ENCODE measurements around the gene KIF26B. TPM values are rescaled to one million over a fixed set of nuclear protein-coding genes. Genes with fewer than 3 reads are reported as not detected.

KIF26B gene
- total RNA-seq, 2 experiments from 2014 or later = not detected

GRCh38 chr1:245180496-245181157, 25.8 kb downstream of the KIF26B start:
- no peaks in the 10 kb centered on the region for H3K36me3 ChIP-seq (ENCODE audit: insufficient read depth, low read length)
- H3K4me1 ChIP-seq (ENCODE audit: insufficient read depth, low read length, poor library complexity, severe bottlenecking) = no peaks in the 10 kb centered on the region
- H4K20me1 ChIP-seq (ENCODE audit: insufficient read depth, low read length) = no peaks in the 10 kb centered on the region
- no peak for DNase-seq (ENCODE audit: low spot score)
- H3K27ac ChIP-seq (ENCODE audit: low read depth, low read length, poor library complexity, severe bottlenecking) = no peak overlapping the region
- H3K9me3 ChIP-seq (ENCODE audit: low read length) = no peaks in the 10 kb centered on the region
- H2AFZ ChIP-seq (ENCODE audit: low read length) = no peak overlapping the region
- ChIA-PET POLR2A (interaction anchor here (0.6 to 1.0 kb wide), 6 partner anchors 31 to 1217 kb away, joined by 3 to 4 read pairs (median 3); no protein-coding TSS in a partner anchor), CTCF (ENCODE audit: unreplicated experiment) (no interaction called here)
- BruUV-seq (replicated peaks) = no TSS peak
- no peaks in the 10 kb centered on the region for H3K9me2 ChIP-seq (ENCODE audit: insufficient read depth, low read length)
- H3K4me2 ChIP-seq (ENCODE audit: low read length) = no peak overlapping the region
- no peaks in the 10 kb centered on the region for H3K79me2 ChIP-seq (ENCODE audit: insufficient read depth, low read depth, low read length)
- H3K4me3 ChIP-seq (ENCODE audit: low read depth, low read length, poor library complexity, severe bottlenecking) = no peak overlapping the region
- intact Hi-C loops (cut with micrococcal nuclease; ENCODE audit: unreplicated experiment) = no loop called here
- TF ChIP-seq EZH2phosphoT487 (IDR thresholded peaks at IDR 0.05; ENCODE audit: borderline replicate concordance, low read depth, low read length) (no peak), CTCF (conservative IDR thresholded peaks at IDR 0.05; ENCODE audit: low read length) (no peak)

GRCh38 chr1:245181158-245181517, 26.4 kb downstream of the KIF26B start:
- H3K4me2 ChIP-seq (ENCODE audit: low read length) = no peak overlapping the region
- H3K36me3 ChIP-seq (ENCODE audit: insufficient read depth, low read length) = no peaks in the 10 kb centered on the region
- H3K9me3 ChIP-seq (ENCODE audit: low read length) = no peaks in the 10 kb centered on the region
- H3K27ac ChIP-seq (ENCODE audit: low read depth, low read length, poor library complexity, severe bottlenecking) = no peak overlapping the region
- H3K4me3 ChIP-seq (ENCODE audit: low read depth, low read length, poor library complexity, severe bottlenecking) = no peak overlapping the region
- intact Hi-C loops (cut with micrococcal nuclease; ENCODE audit: unreplicated experiment) = no loop called here
- H2AFZ ChIP-seq (ENCODE audit: low read length) = no peak overlapping the region
- no peaks in the 10 kb centered on the region for H4K20me1 ChIP-seq (ENCODE audit: insufficient read depth, low read length)
- H3K4me1 ChIP-seq (ENCODE audit: insufficient read depth, low read length, poor library complexity, severe bottlenecking) = no peaks in the 10 kb centered on the region
- no peaks in the 10 kb centered on the region for H3K9me2 ChIP-seq (ENCODE audit: insufficient read depth, low read length)
- TF ChIP-seq EZH2phosphoT487 (IDR thresholded peaks at IDR 0.05; ENCODE audit: borderline replicate concordance, low read depth, low read length) = no peak
- TF ChIP-seq CTCF (conservative IDR thresholded peaks at IDR 0.05; ENCODE audit: low read length) = no peak
- H3K79me2 ChIP-seq (ENCODE audit: insufficient read depth, low read depth, low read length) = no peaks in the 10 kb centered on the region
- DNase-seq (ENCODE audit: low spot score) = no peak
- no TSS peak for BruUV-seq (replicated peaks)
- CTCF ChIA-PET (ENCODE audit: unreplicated experiment) = no interaction called here
- POLR2A ChIA-PET = interaction anchor here (0.6 to 0.7 kb wide), 2 partner anchors 39 to 1164 kb away, joined by 3 read pairs; no protein-coding TSS in a partner anchor

- no peak overlapping the region for H3K27ac ChIP-seq (ENCODE audit: low read depth, low read length, poor library complexity, severe bottlenecking)
- DNase-seq (ENCODE audit: low spot score) = no peak
- no peaks in the 10 kb centered on the region for H3K4me1 ChIP-seq (ENCODE audit: insufficient read depth, low read length, poor library complexity, severe bottlenecking)
- no peaks in the 10 kb centered on the region for H3K79me2 ChIP-seq (ENCODE audit: insufficient read depth, low read depth, low read length)
- TF ChIP-seq CTCF (conservative IDR thresholded peaks at IDR 0.05; ENCODE audit: low read length) (no peak), EZH2phosphoT487 (IDR thresholded peaks at IDR 0.05; ENCODE audit: borderline replicate concordance, low read depth, low read length) (no peak)
- no peaks in the 10 kb centered on the region for H3K36me3 ChIP-seq (ENCODE audit: insufficient read depth, low read length)
- H3K4me2 ChIP-seq (ENCODE audit: low read length) = no peak overlapping the region
- no peak overlapping the region for H3K4me3 ChIP-seq (ENCODE audit: low read depth, low read length, poor library complexity, severe bottlenecking)
- H3K9me3 ChIP-seq (ENCODE audit: low read length) = no peaks in the 10 kb centered on the region
- no peaks in the 10 kb centered on the region for H4K20me1 ChIP-seq (ENCODE audit: insufficient read depth, low read length)
- intact Hi-C loops (cut with micrococcal nuclease; ENCODE audit: unreplicated experiment) = no loop called here
- POLR2A ChIA-PET = no interaction called here
- CTCF ChIA-PET (ENCODE audit: unreplicated experiment) = no interaction called here
- H2AFZ ChIP-seq (ENCODE audit: low read length) = no peak overlapping the region
- BruUV-seq (replicated peaks) = no TSS peak
- no peaks in the 10 kb centered on the region for H3K9me2 ChIP-seq (ENCODE audit: insufficient read depth, low read length)
Measured at GRCh38 chr1:245182028-245182427, 27.2 kb downstream of the KIF26B start.

Measured in OCI-LY7 (cell line).